GM21529 (cell line): ENCODE measurements around the gene REEP6.

Experiments used
- ATAC-seq: cut with Tn5 transposase; IDR thresholded peaks from one replicate; pipeline ENCODE4 v1.9.1; 2021; ENCODE audit not compliant: unreplicated experiment

REEP6 gene

GRCh38 chr19:1491114-1491848 is at the start of gene REEP6:
Gene REEP6, plus strand, starts transcription at chr19:1491181. Its CDS starts 89 bp downstream, at chr19:1491270.
- ATAC-seq = no peak

- ATAC-seq = no peak
Measured at GRCh38 chr19:1441677-1442438, 49.1 kb upstream of the REEP6 start.

- ATAC-seq = peak; percentile 85
Measured at GRCh38 chr19:1445185-1445931, 45.6 kb upstream of the REEP6 start.

- no peak for ATAC-seq
Measured at GRCh38 chr19:1445932-1446712, 44.9 kb upstream of the REEP6 start.

GRCh38 chr19:1446713-1447481 is 44.1 kb upstream of the REEP6 start:
- ATAC-seq = no peak

GRCh38 chr19:1447504-1447903 is 43.5 kb upstream of the REEP6 start:
- no peak for ATAC-seq

GRCh38 chr19:1447944-1448343 is 43.0 kb upstream of the REEP6 start:
- no peak for ATAC-seq

- no peak for ATAC-seq
Measured at GRCh38 chr19:1449467-1450442, 41.2 kb upstream of the REEP6 start, which contains the start of gene APC2. Gene APC2, plus strand, starts transcription at chr19:1450121. Its CDS starts 2,881 bp downstream, at chr19:1453002.

- no peak for ATAC-seq
Measured at GRCh38 chr19:1450735-1451731, 39.9 kb upstream of the REEP6 start.

- ATAC-seq = no peak
Measured at GRCh38 chr19:1451916-1452801, 38.8 kb upstream of the REEP6 start.

GRCh38 chr19:1452802-1453524 is 38.0 kb upstream of the REEP6 start:
- no peak for ATAC-seq

- ATAC-seq = no peak
Measured at GRCh38 chr19:1453525-1454364, 37.2 kb upstream of the REEP6 start.

GRCh38 chr19:1455002-1455335 is 36.0 kb upstream of the REEP6 start:
- no peak for ATAC-seq

- ATAC-seq = no peak
Measured at GRCh38 chr19:1455336-1456120, 35.5 kb upstream of the REEP6 start.
